ENCODE results near the gene RASL12.
A peak's percentile ranks its signal among the peaks of the same experiment; 100 is the strongest.
"Not testable (repeated sequence)": the region's sequence is repeated elsewhere in the genome, so short reads cannot be mapped to it uniquely, and the experiment has no call there.

The RASL12 gene

DNA sequence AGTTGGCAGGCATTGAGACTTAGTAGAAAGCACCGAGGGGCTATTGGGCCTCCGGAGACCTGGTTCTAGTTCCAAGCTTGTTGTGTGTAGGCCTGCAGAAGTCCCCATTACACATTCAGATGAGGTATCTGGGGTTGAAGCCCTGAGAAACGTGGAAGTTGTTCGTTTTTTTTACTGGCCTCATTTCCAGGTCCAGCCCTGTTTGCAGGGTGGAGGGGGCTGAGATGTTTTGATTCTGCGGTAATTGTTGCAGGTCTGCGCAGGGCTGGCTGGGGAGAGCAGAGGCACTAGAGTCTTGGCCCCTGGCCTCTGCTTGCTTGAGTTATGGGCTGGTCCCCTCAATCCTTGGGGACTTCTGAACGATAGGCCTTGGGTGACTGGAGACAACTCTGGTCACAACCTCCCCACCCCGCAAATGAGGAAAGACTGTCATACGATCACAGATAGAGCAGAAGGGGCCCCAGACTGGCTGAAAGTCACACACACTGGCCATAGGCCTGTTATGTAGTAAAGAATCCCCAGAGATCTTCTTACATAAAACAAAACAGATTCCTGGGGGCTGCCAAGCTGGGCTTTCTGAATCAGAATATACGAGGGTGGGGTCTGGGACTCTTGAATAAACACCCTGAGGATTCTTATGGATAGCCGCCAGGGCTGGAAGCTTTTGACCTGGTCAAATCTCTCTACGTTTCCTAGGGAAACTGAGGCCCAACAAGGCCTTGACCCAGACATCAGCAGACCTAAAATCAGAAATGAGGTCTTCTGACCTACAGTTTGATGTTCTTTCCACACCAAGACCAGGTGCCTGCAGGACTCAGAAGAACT lies 24.4 kb upstream of the RASL12 start:
- no peak for DNase-seq

DNA sequence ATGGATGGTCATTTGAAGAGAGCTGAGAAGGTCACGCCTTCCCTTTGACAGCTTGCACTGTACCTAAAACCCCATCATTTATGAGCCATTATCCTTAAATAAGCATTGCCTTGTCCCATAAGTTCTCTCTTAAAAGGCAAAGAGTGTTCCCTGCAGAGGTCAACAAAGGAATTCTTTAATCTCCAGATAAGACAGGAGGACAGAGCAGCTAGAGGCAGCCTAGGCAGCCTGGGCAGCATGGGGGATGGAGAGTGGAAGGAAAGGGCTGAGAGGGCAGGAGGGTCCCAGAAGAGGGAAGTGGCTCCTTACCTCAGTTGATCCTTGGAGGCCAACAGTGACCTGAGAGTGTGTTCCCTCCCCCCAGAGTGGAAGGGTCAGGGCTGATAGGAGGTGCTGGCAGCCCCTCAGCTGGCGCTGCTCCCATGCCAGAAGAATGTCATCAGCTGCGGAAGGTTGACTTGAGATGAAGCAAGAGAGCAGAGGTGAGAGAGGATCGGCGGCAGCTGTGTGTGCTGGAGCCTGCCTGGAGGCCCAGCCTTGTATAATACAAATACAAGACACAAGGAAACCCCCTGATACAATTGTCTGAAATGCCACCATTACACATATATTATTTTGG lies 21.5 kb upstream of the RASL12 start:
- no peak for DNase-seq

DNA sequence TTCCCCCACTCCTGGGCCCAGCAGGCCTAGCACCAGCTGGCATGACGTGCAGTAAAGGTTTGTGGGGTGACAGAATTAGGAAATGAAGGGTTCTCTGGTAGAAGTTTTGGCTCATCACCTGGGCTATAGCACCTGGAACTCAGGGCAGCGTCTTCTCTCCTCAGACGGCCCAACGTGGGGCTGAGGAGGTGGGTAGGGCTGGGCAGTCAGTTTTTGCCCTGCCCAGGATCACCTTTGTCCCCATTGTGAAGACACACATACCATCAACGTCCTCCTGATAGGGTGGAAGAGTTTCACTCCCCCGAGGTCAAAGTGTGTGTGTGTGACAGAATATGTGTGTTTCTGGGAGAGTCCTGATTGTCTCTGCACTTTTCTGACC lies 20.8 kb upstream of the RASL12 start:
- DNase-seq = no peak

DNA sequence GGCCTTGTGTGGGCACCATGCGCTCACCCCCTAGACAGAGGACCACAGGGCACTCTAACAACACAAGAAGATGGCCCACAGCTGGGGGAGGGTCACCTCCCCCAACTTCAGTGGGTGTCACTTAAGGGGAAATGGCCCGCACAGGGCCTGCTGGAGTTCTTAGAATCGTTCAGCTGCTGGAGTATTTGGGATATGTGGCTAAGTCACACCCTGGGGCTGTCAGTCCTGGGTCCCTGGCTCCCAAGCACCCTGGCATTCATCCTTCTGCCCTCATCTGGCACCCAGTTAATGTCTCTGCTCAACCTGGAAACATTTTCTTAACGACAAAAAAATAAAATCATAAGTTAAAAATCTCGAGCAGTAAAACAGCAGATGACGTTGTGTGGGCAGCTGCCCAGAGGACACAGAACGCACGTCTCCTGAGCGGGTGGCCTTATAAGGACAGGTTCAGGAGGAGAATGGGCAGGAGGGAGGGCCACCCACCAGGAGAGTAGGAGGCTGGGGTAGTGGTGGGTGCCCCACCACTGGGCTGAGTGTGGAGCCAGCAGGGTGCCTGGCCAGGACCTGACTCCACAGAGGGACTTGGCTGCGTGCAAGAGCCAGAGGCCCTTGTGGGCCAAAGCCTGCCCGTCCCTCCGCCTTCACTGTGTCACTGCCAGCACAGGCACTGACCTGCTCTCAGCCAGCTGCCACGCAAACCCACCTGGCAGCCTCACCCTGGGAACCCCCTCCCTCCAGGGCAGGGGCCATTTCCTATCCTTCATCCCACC lies 20.3 kb upstream of the RASL12 start:
- no peak for DNase-seq

DNA sequence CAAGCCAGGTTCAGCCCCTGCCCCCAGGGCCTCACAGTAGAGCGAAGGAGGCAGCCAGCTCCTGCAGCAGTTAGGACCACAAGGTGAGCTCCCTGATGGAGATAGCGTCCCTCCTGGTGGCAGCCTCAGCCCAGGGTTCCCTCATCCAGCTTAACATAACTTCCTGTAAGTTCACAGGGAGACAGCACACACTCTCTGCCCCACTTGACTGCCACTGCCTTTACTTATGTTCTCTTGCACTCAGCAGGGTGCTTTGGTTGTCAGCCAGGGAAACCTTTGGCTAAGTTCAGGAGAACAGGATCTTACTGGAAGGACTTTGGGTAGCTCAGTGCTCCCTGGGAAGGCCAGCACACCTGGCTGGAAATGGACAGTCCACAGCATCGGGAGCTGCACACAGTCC lies 19.6 kb upstream of the RASL12 start:
- no peak for DNase-seq

DNA sequence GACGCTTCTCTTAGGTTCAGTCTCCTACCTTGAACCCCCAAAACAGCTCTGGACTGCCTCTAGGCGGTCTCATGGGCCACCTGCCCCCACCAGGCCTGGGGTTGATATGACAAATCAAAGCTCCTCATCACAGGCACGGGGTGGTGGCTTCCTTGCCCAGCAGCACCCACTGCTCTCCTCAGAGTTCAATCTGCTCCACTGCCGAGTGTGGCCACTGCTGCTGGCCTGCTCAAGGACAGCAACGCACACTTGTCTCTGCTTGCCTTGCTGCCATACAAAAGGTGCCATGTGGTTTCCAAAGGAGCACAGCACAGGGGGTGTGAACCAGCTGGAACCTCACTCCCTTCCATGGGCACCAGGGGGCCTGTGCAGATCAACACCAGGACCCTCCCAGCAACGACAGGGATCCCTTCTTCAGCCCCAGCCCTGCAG lies 18.9 kb upstream of the RASL12 start:
- peak; percentile 28 for DNase-seq

DNA sequence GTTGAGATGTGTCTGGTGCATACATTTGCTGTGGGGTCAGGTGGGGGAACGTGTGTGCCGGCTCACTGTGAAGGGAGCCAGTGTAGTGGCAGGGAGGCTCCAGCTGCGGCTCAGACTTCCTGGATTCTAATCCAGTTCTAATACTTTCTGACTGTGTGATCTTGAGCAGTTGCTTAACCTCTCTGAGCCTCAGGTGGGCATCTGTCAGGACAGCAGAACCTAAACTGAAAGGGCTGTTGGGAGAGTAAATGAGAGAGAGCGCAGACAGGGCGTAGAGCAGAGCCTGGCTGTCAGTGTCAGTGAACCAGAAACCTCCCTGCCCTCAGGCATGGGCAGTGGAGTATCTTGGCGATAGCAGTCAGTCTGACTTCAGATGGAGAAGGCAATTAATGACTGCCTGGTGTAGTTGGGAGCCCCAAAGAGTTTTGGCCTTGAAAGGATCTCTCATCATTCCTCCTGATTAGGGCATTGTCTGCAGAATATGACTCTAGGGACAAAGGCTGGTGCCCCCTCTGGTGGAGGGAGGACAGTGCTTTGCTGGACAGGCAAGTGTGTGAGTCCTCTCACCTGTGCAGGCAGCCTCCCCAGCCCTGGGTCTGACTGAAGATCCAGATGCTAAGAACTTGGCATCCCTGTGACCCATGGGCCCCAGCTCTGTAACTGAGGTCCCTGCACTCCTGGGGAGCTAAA lies 18.3 kb upstream of the RASL12 start:
- DNase-seq = peak; percentile 58

DNA sequence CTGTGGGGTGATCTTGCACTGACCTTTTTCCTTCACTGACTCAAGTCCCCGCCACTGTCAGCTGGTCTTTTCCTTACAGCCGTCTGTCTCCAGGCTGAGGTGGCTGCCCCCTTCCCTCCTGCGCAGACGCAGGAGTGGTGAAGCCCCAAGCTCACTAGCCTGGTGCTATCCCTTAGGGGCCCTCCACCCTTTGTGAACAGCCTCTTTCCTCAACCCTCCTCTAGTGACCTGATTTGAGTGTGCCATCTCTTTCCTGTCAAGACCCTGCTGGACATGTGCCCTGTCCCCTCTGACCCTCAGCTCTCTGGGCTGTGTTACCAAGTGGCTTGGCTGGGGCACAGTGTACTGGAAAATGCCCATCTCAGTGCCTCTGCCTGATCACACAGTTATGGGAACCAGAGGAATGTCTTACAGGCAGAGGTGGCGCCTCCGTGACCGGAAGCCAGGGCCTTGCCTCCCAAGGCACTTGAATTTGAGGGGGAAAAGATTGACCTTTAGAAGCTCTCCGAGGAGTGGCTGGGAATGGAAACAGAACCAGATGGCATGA lies 17.5 kb upstream of the RASL12 start:
- DNase-seq = no peak

DNA sequence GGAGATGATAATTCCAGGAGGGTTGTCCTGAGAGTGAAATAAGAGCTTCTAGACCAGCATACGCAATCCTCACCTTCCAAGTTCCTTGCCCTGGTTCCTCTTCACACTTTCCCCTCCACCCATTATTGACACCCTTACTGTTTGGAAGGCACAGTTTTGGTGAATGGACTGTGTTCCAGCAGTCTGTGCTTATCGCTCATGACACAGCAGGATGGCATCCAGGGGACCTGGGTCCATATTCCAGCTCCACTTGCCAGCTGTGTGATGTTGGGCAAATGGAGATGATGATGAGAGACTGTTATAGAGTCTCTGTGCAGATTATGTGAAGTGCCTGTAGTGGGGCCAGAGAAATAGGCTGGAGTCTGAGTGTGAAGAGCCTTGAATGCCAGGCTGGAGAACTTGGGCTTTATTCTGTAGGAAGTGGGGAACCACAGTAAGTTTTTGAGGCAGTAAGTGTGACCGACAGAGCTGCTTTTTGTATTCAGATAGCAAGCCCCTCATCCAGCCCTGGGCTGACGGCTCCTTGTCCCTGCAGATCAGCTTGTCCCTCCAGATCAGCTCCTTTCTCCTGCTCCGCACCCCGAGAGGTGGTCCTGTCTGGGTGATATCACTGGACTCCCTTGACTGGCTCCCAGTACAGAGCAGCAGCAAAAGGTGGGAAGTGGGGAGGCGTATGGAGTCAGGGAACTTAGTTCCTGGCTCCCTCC lies 16.9 kb upstream of the RASL12 start:
- no peak for DNase-seq

DNA sequence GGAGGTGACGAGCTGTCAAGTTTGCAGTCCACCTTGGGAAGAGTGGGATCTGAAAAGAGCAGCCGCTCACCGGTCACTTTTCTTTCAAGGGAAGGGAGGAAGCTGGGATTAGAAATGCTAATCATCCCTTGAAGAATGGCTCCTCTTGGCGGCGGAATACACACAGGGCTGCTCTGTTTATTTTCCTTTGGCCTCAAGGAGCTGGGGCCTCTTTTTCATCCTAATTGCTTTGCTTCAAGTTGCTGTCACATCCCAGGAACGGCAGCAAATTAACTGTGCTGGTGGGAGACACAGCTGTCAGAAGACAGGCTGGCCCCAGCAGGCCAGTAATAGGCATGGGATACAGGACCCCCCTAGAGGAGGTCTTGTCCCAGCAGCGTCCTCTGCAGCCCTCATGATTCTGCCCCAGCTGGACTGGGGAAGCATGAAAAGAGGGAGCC lies 15.5 kb upstream of the RASL12 start:
- no peak for DNase-seq

DNA sequence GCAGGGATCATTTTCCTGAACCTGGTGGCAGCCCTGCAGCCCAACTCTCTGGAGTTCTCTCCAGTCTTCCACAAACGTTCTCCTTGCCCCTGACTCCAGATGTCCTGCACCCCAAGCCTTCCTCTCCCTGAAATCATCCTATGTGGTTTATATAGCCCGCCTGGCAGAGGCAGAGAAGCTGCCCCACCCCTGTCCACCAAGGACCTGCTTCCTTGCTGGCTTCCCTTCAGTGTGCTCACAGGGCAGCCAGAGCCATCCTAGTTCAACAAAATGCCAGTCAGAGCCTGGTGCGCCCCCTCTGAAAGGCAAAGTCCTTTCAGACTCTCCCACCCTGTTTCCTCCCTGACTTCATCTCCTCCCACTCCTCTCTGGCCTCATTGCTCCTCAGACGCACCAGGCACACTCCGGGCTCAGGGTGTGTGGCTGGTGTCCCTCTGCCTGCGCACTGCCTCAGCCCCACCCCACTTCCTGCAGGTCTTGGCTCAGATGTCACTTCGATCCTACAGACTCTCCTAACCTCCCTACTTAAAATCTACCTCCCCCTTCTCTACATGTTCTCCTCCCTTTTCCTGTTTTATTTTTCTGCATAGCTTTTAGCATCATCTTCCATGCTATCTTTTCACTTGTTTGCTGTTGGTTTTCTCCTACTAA lies 14.6 kb upstream of the RASL12 start:
- peak; percentile 41 for DNase-seq

DNA sequence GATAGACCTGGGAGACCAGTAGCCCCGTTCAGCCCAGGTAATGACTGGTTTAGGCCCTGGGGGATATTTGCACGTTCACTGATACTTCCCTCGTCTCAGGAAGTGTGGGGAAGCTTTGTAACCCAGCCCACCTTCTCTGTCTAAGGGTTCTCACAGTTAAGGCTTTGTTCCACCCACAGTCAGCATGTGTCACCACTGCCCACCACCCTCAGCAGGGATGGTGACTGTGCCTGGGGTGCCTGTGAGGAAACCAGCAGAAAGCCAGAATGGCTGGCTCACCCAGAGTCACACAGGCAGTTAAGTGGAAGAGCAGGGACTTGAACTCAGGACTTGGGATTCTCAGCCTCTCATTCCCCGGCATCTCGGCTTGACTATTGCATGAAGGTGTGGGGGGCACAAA lies 14.0 kb upstream of the RASL12 start:
- no peak for DNase-seq

DNA sequence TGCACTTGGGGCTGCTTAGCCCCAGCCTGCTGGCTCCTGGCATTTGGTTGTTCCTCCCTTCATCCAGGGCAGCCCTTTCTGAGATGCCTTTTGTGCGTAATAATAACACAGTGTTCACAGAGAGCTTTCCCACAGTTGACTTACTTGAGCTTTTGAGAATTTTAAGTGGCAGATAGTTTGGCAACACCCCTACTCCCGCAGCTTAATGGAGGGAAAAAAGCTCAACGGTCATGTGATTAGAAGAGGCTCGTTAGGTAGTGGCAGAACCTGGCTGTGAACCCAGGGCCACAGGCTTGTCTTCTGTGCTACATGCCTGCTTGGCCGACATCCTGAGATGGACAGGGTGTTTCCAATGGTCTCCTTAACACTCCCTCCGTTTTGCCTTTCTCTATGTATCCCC lies 13.5 kb upstream of the RASL12 start:
- no peak for DNase-seq

DNA sequence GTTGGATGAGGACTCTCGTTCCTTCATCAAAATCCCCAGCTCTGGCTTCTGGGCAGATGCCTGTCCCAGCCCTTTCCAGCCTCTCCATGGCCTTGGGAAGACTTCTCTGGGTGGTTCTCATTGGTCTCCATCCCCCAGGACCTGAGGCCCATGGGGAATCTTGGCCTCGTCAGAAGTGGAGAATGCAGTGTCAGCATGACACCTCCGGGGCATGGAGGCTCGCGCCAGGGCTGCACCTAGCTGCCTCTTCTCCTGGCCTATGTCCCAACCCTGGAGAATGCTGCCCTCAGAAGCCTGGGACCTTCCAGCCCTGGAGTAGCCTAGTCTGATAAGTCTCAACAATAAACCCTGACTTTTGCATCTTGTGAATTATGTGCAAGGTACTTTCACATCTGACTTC lies 11.8 kb upstream of the RASL12 start:
- DNase-seq = no peak

DNA sequence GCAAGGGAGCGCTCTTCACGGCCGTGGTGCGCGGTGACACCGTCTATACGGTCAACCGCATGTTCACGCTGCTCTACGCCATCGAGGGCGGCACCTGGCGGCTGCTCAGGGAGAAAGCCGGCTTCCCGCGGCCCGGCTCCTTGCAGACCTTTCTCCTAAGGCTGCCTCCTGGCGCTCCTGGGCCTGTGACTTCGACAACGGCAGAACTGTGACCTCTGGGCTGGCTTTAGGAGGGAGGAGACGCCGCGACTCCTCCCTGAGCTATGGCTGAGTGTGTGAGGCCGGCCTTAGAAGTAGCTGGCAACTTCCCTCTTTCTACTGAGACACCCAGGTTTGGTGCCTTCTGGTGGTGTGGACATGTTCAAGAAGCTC lies 10.2 kb upstream of the RASL12 start:
- DNase-seq = peak; percentile 74

DNA sequence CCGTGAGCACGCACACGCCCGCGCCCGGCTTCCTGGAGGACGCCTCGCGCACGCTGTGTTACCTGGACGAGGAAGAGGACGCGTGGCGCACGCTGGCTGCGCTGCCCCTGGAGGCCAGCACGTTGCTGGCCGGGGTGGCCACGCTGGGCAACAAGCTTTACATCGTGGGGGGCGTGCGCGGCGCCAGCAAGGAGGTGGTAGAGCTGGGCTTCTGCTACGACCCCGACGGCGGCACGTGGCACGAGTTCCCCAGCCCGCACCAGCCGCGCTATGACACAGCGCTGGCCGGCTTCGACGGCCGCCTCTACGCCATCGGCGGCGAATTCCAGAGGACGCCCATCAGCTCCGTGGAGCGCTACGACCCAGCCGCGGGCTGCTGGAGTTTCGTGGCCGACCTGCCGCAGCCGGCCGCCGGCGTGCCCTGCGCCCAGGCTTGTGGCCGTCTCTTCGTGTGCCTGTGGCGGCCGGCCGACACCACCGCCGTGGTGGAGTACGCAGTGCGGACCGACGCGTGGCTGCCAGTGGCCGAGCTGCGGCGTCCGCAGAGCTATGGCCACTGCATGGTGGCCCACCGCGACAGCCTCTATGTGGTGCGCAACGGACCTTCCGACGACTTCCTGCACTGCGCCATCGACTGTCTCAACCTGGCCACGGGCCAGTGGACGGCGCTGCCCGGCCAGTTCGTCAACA lies 9.6 kb upstream of the RASL12 start:
- no peak for DNase-seq

DNA sequence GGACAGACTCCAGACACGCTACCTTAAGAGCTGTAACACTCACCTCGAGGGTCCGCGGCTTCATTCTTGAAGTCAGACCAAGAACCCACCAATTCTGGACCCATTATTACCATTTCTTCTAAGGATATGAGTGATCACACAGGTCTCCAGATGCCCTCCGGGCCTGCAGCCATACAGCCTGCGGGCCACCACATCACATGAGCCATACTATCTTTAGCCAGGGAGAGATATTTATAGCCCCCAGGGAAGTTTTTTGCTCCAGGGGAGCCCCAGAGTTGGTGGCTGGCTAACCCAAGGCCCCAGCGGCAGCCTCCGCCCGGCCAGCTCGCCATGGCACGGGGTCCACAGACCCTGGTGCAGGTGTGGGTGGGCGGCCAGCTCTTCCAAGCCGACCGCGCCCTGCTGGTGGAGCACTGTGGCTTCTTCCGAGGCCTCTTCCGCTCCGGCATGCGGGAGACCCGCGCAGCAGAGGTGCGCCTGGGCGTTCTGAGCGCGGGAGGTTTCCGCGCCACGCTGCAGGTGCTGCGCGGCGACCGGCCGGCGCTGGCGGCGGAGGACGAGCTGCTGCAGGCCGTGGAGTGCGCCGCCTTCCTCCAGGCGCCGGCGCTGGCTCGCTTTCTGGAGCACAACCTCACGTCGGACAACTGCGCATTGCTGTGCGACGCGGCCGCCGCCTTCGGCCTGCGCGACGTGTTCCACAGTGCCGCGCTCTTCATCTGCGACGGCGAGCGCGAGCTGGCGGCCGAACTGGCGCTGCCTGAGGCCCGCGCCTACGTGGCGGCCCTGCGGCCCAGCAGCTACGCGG lies 8.9 kb upstream of the RASL12 start, which contains the start of gene KBTBD13:
Gene KBTBD13, plus strand, starts transcription at position 261 of the 805 bp plus-strand sequence. Its CDS starts 70 bp downstream, at position 331.
- no peak for DNase-seq

DNA sequence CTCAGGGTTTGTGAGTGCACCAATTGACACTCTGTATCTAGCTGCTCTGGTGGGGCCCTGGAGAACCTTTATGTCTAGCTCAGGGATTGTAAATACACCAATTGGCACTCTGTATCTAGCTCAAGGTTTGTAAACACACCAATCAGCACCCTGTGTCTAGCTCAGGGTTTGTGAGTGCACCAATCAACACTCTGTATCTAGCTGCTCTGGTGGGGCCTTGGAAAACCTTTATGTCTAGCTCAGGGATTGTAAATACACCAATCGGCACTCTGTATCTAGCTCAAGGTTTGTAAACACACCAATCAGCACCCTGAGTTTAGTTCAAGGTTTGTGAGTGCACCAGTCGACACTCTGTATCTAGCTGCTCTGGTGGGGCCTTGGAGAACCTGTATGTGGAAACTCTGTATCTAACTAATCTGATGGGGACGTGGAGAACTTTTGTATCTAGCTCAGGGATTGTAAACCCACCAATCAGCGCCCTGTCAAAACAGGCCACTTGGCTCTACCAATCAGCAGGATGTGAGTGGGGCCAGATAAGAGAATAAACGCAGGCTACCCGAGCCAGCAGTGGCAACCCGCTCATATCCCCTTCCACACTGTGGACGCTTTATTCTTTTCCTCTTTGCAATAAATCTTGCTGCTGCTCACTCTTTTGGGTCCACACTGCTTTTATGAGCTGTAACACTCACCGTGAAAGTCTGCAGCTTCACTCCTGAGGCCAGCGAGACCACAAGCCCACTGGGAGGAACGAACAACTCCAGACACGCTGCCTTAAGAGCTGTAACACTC lies 8.0 kb upstream of the RASL12 start:
- peak; percentile 24 for DNase-seq

DNA sequence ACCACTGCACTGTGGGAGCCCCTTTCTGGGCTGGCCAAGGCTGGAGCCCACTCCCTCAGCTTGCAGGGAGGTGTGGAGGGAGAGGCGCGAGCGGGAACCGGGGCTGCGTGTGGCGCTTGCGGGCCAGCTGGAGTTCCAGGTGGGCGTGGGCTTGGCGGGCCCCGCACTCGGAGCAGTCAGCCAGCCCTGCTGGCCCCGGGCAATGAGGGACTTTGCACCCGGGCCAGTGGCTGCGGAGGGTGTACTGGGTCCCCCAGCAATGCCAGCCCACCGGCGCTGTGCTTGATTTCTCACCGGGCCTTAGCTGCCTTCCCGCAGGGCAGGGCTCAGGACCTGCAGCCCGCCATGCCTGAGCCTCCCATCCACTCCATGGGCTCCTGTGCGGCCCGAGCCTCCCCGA lies 7.2 kb upstream of the RASL12 start:
- not testable (repeated sequence) for DNase-seq

Measured in hematopoietic multipotent progenitor cell treated with erythropoietin and hydrocortisone succinate and interleukin-3 and kit ligand, for 6 days (in vitro differentiated cells).